NCI-H1105 treated with DMSO at 0.1 percent for 48 hours (cell line): ENCODE measurements around the gene LGALS7.
"Not testable (repeated sequence)": the region's sequence is repeated elsewhere in the genome, so short reads cannot be mapped to it uniquely, and the experiment has no call there.

Experiments used
- DNase-seq: peaks from one replicate; lab custom pipeline; 2025; lab: John Stamatoyannopoulos, UW

Gene LGALS7

GRCh38 chr19:38773469-38774177 lies at the start of gene LGALS7:
TSS of gene LGALS7 (minus strand) at chr19:38773517. CDS start at chr19:38773492, 25 bp downstream.
- DNase-seq, result no peak

- not testable (repeated sequence) for DNase-seq
Measured at GRCh38 chr19:38821230-38821825, 48.0 kb upstream of the LGALS7 start.

GRCh38 chr19:38819231-38819920 lies 46.1 kb upstream of the LGALS7 start:
- no peak for DNase-seq

DNA sequence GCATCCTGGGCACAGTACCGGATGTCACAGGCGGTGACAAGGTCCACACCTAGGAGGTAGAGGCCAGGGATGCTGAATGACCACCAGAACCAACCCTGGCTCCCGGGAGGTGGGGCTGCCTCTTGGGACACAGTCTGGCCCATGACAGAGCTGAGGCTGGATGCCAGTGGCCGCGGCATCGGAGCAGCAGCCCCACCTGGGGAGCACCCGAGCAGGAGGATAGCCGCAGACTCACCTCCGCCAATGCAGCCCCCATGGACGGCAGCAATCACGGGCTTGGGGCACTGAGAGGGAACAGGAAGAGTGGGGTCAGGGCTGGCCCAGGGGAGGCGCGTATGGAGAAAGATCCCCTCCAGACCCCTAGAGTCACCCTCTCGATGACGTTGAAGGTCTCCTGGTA lies 43.8 kb upstream of the LGALS7 start:
- DNase-seq, result no peak

DNA sequence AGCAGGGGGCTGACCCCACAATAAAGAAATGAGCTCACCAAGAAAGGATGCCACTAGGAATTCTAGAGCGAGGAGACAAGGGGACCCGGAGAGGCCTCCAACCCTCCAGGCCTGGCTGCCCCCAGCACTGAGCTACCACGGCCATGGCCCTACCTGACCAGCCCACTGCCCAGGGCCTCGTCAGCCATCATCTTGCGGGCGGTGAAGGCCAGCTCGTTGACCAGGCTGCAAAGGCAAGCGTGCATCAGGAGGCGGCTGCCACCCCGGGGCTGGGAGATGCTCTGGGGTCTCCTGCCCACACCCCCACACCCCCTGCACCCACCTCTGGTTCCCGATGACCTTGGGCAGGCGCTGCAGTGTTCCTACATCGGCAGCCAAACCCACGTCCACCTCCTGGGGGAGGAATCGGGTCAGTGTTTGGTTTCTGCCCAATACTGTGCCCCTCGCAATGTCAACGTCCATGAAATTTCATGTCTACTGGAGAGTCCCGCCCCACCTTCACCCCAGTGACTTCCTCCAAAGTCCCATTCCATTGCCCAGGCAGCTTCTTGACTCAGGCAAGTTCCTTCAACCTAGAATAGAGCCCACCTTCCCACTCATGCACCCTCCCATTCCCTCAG lies 42.9 kb upstream of the LGALS7 start:
- DNase-seq, result no peak

- no peak for DNase-seq
Measured at GRCh38 chr19:38815059-38816001, 42.0 kb upstream of the LGALS7 start.

DNA sequence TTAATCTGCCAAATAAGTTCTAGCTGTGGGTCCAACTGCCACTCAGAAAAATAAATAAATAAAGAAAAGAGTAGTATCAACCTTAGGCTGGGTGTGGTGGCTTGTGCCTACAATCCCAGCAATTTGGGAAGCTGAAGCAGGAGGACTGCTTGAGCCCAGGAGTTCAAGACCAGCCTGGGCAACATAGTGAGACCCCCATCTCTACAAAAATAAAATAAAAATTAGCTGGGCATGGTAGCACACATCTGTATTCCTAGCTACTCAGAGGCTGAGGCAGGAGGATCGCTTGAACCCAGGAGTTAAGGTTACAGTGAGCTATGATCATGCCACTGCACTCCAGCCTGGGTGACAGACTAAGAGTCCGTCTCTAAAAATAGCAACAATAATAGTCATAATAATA lies 40.6 kb upstream of the LGALS7 start:
- not testable (repeated sequence) for DNase-seq

DNA sequence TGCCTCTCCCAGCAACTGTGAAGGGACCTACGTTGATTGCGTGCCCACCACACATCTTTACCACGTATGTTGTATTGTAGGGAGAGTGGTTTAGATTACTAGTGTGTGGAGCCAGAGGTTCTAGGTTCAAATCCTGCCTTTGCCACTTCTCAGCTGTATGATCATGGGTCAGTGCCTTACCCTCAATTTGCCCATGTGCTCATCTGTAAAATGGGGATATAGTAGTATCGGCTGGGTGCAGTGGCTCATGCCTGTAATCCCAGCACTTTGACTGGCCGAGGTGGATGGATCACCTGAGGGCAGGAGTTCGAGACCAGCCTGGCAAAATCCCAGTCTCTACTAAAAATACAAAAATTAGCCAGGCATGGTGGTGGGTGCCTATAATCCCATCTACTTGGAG lies 40.0 kb upstream of the LGALS7 start:
- no peak for DNase-seq

DNA sequence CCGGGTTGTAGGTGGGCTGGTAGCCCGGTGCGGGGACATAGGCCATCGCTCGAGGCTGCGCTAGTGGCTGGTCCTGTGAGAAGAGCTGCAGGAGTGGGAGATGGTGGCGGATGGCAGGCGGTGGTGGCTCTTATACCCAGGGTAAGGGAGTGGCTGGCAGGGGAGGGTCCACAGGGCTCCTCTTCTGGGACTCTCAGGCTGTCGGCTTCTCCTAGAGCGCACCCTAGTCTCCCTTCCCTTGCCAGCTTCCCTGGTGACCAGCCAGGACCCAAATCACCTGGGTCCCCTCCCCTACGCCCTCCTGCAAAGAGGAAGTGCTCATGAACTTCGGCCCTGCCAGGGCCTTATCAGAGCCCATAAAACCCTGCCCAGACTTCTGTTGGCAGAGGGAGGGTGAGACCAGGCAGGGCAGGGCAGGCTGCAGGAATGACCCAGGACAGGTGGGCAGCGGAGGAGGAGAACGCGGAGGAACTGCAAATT lies 39.6 kb upstream of the LGALS7 start, which contains the start of gene LGALS4:
Gene LGALS4 (minus strand): TSS at position 105 of the 480 bp plus-strand sequence. CDS start 59 bp downstream, at position 46.
- no peak for DNase-seq

DNA sequence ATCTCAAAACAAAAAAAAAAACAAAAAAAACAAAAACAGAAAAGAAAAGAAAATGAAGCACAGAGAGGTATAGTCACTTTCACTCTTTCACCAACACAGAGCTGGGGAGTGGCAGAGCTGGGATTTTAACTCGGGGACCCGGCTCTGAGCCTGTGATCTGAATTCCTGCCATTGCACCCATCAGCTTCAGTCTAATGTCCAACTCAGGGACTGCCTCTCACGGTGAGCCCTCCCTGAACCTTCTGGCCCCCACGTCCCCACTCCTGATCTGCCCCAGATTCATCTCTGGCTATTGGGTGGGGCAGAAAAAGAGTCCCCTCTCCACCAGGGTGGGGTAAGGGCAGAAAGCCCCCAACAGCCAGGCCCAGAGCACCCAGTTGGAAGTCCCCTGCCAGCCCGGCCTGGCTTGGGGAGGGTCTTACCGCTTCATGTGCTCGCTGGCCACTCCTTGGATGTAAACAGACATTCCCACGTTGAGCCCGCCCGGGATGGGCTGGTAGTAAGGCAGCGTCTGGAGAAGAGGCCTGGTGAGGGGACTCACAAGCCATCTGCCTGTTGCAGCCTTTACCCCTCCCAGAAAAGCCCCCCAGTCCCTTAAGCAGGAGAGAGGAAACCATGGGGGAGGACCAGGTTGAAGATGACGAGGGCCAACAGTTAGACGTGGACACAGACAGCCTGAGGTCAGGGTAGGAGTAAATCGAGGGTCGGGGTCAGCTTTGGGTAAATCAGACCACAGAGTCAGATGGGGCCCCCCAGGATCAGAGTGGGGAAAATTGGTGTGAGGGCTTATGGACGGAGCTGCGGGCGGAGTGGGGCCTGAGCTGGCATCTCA lies 38.9 kb upstream of the LGALS7 start:
- DNase-seq, result no peak

GRCh38 chr19:38809592-38810252 lies 36.4 kb upstream of the LGALS7 start:
- no peak for DNase-seq

DNA sequence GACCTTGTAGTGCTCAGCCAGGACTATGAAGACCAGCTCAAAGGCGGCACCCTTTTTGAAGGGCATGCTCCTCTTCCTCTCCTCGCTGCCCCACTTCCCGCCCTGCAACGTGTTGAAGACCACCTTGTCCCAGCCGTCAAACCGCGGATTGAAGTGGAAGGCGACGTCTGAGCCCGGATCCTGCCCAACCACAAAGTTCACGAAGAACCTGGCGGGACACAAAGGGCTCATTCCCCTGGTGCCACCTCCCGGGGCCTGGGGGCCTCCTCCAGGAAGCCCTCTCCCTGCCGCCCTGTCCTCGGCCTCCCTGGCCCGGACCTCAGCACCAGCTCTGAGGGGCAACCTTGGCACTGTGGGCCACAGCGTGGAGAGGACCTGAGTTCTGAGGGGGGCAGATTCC lies 35.4 kb upstream of the LGALS7 start:
- no peak for DNase-seq

DNA sequence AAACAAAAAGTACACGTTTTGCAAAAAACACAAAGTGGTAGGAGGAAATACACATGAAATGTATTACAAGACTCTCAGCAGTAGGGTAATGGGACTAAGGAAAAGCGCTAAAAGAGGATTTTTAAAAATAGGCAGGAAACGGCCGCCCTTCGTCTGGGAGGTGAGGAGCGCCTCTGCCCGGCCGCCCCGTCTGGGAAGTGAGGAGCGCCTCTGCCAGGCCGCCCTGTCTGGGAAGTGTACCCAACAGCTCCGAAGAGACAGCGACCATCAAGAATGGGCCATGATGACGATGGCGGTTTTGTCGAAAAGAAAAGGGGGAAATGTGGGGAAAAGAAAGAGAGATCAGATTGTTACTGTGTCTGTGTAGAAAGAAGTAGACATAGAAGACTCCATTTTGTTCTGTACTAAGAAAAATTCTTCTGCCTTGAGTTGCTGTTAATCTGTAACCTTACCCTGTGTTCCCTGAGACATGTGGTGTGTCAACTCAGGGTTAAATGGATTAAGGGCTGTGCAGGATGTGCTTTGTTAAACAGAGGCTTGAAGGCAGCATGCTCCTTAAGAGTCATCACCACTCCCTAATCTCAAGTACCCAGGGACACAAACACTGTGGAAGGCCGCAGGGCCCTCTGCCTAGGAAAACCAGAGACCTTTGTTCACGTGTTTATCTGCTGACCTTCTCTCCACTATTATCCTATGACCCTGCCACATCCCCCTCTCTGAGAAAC lies 34.2 kb upstream of the LGALS7 start:
- not testable (repeated sequence) for DNase-seq

- DNase-seq, result no peak
Measured at GRCh38 chr19:38806371-38806770, 33.1 kb upstream of the LGALS7 start.

DNA sequence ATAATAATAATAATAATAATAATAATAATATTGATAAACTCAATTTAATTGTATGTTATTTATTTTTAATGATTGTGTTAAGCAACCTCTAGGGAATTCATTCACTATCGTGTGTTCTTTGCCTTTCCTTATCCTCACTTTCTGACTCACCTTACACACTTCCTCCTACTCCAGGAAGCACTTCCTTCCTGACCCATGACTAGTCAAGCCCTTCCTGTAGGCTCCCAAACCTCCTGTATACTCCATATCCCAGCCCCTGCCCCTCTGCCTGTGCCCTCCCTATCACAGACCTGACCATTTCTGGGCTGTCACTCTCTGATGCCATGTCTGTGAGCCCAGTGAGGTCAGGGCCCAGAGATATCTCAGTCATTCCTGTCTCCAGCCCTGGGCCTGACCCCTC lies 31.9 kb upstream of the LGALS7 start:
- DNase-seq, result no peak

- no peak for DNase-seq
Measured at GRCh38 chr19:38803543-38803942, 30.2 kb upstream of the LGALS7 start.

DNA sequence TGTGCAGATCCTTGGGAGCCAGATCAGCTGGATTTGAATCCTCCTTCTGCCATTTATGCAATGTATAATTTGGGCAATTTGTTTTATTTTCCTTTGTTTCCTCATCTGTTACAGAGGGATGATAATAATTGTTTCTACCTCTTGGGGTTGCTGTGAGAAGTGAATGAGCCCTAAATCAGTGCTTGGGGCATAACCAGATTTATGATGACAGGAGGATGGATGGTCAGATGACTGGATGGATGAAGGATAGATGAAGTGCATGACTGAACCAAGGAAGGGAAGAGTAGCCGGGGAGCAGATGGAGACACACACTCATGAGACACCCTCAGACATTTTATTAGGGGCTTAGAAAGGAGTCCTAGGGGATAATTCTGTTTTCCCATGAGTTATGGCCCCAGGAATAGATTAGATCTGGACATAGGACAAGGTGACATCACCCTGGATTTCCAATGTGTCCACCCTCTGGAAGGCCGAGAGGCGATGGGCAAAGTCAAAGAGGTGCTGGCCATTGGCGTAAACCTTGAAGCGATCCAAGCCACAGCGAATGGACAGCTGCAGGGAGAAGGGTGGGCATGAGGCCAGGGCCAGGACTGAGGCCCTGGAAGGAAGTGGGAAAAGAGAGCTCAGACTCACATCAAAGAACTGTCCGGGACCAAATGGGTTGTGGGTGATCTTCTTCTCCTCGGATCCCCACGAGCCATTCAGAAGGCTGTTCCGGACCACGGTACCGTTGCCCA lies 28.2 kb upstream of the LGALS7 start:
- no peak for DNase-seq

DNA sequence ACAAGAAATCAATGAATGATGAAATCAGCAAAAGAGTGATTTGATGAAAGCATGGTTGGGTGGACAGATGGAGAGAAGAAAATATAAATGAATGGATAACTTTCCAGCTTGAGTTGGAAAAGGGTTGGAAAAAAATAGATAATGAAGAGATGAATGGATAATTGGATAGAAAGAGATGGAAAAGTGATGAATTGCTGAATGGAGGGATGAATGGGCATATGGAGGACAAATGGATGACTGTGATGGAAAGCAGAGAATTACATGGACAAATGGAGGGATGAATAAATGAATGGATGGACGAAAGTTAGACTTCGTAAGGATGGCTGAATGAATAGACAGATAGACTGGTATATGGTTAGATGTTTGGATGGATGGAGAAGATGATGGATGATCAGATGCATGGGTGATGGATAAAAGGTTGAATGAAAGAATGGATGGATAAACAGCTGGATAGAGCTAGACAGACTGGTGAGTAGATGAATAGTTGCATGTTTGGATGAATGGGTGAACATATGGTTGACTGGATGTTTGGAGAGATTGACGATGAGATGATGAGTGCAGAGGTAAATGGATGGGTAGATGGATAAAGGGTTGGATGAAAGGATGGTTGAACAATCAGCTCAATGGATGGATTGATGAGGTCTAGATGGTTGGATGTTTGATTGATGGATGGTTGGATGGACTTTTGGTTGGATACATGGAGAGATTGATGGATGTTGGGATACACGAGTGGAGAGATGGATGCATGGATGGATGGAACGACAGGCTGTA lies 27.4 kb upstream of the LGALS7 start:
- DNase-seq, result no peak
